Panc1 (cell line): Measurements from ENCODE around the gene ZNF71.

Experiments used
- CTCF ChIP-seq: fragments of 450-650 bp; IDR thresholded peaks from 2 replicates; pipeline ENCODE4 v1.5.1; 2017; ENCODE audit warnings: mild to moderate bottlenecking
- POLR2AphosphoS5 ChIP-seq: IDR thresholded peaks from 2 replicates; pipeline ENCODE4 v1.6.1; 2012; ENCODE audit warnings: mild to moderate bottlenecking, low read depth, low read length, moderate library complexity
- REST ChIP-seq, 2 experiments: IDR thresholded peaks; 2 replicates each; pipeline ENCODE4 v1.6.1; 2011 to 2012; ENCODE audit warnings: low read depth in 2 of 2, control low read depth in 1 of 2, low read length in 1 of 2, mild to moderate bottlenecking in 1 of 2, moderate library complexity in 1 of 2; ENCODE audit not compliant: insufficient read depth in 1 of 2

GRCh38 chr19:56577719-56578602 lies 17.1 kb upstream of the ZNF71 start:
- TF ChIP-seq CTCF (no peak), REST (IDR thresholded peaks at IDR 0.05; ENCODE audit: insufficient read depth in 1 of 2, low read depth in 2 of 2, low read length in 1 of 2) (no peak), POLR2AphosphoS5 (no peak)
